A673 (cell line): Measurements from ENCODE around the gene TMED6. TPM values are rescaled to one million over a fixed set of nuclear protein-coding genes. Genes with fewer than 3 reads are reported as not detected.

Experiments
- BruUV-seq: library from RNA; stranded (reverse); fragments of 400-500 nt; replicated peaks from 2 replicates; lab custom pipeline; 2021; lab: Mats Ljungman, UMichigan
- CTCF ChIA-PET: fragments of 300-600 bp; sonication (Branson Sonifier 250); formaldehyde crosslinking; loops from one replicate; lab custom pipeline; 2022; ENCODE audit warnings: antibody characterized with exemption; lab: Charles Lee
- POLR2A ChIA-PET: fragments of 300-600 bp; sonication (Branson Sonifier 250); formaldehyde crosslinking; loops from one replicate; lab custom pipeline; 2022; ENCODE audit warnings: antibody characterized with exemption; ENCODE audit not compliant: low non-redundant PET; lab: Charles Lee
- DNase-seq: peaks from one replicate; pipeline ENCODE4 v3.0.0-alpha.2; 2015; ENCODE audit warnings: low spot score
- H3K27ac ChIP-seq: fragments of 200-600 bp; sonication (generic); 2 replicates; pipeline ENCODE4 v1.5.1; 2016; ENCODE audit warnings: mixed run types, low read depth, mild to moderate bottlenecking, mixed read lengths, antibody characterized with exemption, low read length; ENCODE audit not compliant: poor library complexity, severe bottlenecking
- H3K27me3 ChIP-seq: fragments of 200-600 bp; sonication (generic); replicated peaks from 2 replicates; pipeline ENCODE4 v1.6.1; 2017; ENCODE audit warnings: mixed run types, low read depth, mild to moderate bottlenecking, mixed read lengths, antibody characterized with exemption, low read length; ENCODE audit not compliant: insufficient read depth, poor library complexity
- H3K36me3 ChIP-seq: fragments of 200-600 bp; sonication (generic); 2 replicates; pipeline ENCODE4 v1.6.1; 2016; ENCODE audit warnings: mixed run types, mild to moderate bottlenecking, mixed read lengths, antibody characterized with exemption, low read length; ENCODE audit not compliant: insufficient read depth, poor library complexity, severe bottlenecking
- H3K4me1 ChIP-seq: fragments of 200-600 bp; sonication (generic); 2 replicates; pipeline ENCODE4 v1.6.1; 2017; ENCODE audit warnings: mixed run types, mild to moderate bottlenecking, mixed read lengths, antibody characterized with exemption, low read length; ENCODE audit not compliant: insufficient read depth, poor library complexity, severe bottlenecking
- H3K4me3 ChIP-seq: fragments of 200-600 bp; sonication (generic); 2 replicates; pipeline ENCODE4 v1.5.1; 2016; ENCODE audit warnings: low read depth, mixed run types, mild to moderate bottlenecking, mixed read lengths, low read length; ENCODE audit not compliant: poor library complexity, severe bottlenecking
- H3K9me3 ChIP-seq: fragments of 200-600 bp; sonication (generic); 2 replicates; pipeline ENCODE4 v1.6.1; 2016; ENCODE audit warnings: mixed run types, low read depth, mild to moderate bottlenecking, mixed read lengths, antibody characterized with exemption, low read length; ENCODE audit not compliant: poor library complexity, severe bottlenecking
- CTCF ChIP-seq: fragments of 300-800, 200-600 bp; sonication (generic); conservative IDR thresholded peaks from 2 replicates; pipeline ENCODE4 v1.5.1; 2017; ENCODE audit warnings: low read depth, mild to moderate bottlenecking, antibody characterized with exemption, low read length, moderate library complexity, mixed read lengths
- EZH2 ChIP-seq: fragments of 200-600 bp; sonication (generic); IDR thresholded peaks from 2 replicates; pipeline ENCODE4 v1.6.1; 2017; ENCODE audit warnings: borderline replicate concordance, low read depth, mild to moderate bottlenecking, mixed read lengths, antibody characterized with exemption, low read length; ENCODE audit not compliant: poor library complexity, severe bottlenecking
- intact Hi-C: fragments of 100-400 bp; cut with micrococcal nuclease; formaldehyde crosslinking; loops from one replicate; pipeline ENCODE4 v1.10.0; 2022; ENCODE audit not compliant: unreplicated experiment
- total RNA-seq: library from RNA; stranded (reverse); gene quantifications from 2 replicates; pipeline ENCODE4 v1.2.3, GENCODE V29; 2021

TMED6 gene
- total RNA-seq, 1 experiment from 2014 or later, result 1.8 TPM

- H3K9me3 ChIP-seq, result no peaks in the 10 kb centered on the region
- BruUV-seq, result no TSS peak
- CTCF ChIA-PET, result no interaction called here
- POLR2A ChIA-PET, result no interaction called here
- H3K4me1 ChIP-seq, result no peaks in the 10 kb centered on the region
- DNase-seq, result no peak
- no peak for TF ChIP-seq EZH2
- TF ChIP-seq CTCF, result no peak
- intact Hi-C loops, result no loop called here
- no peak overlapping the region for H3K27ac ChIP-seq
- H3K27me3 ChIP-seq, result no peaks in the 10 kb centered on the region
- no peak overlapping the region for H3K4me3 ChIP-seq
- peaks cover 96% of the 10 kb centered on the region for H3K36me3 ChIP-seq
These were observed 31.5 kb downstream of the TMED6 start for GRCh38 chr16:69319826-69320739.

GRCh38 chr16:69319381-69319780 lies 32.2 kb downstream of the TMED6 start:
- no peaks in the 10 kb centered on the region for H3K4me1 ChIP-seq
- CTCF ChIA-PET, result no interaction called here
- H3K36me3 ChIP-seq, result peaks cover 96% of the 10 kb centered on the region
- no peak overlapping the region for H3K4me3 ChIP-seq
- no peak for TF ChIP-seq CTCF
- no peak for TF ChIP-seq EZH2
- no peaks in the 10 kb centered on the region for H3K9me3 ChIP-seq
- no peak for DNase-seq
- POLR2A ChIA-PET, result no interaction called here
- intact Hi-C loops, result no loop called here
- no TSS peak for BruUV-seq
- H3K27ac ChIP-seq, result no peak overlapping the region
- H3K27me3 ChIP-seq, result no peaks in the 10 kb centered on the region

GRCh38 chr16:69318911-69319289 lies 32.7 kb downstream of the TMED6 start:
- ChIA-PET POLR2A (no interaction called here), CTCF (interaction anchor here (0.5 kb wide), 1 partner anchor 11 kb away, joined by 3 read pairs; the partner anchor contains the start of gene PDF)
- Histone ChIP-seq H3K4me3 (no peak overlapping the region), H3K36me3 (peaks cover 92% of the 10 kb centered on the region), H3K27ac (no peak overlapping the region), H3K4me1 (no peaks in the 10 kb centered on the region), H3K27me3 (no peaks in the 10 kb centered on the region), H3K9me3 (no peaks in the 10 kb centered on the region)
- BruUV-seq, result no TSS peak
- intact Hi-C loops, result no loop called here
- no peak for DNase-seq
- TF ChIP-seq EZH2 (no peak), CTCF (no peak)
